Activated T-cell treated with anti-CD3 and anti-CD28 coated beads, Interleukin-2, amount 50 U/mL, for 72 hours (primary cell): Measurements from ENCODE around the gene RBM38. TPM values are rescaled to one million over a fixed set of nuclear protein-coding genes. Genes with fewer than 3 reads are reported as not detected.
A peak's percentile ranks its signal among the peaks of the same experiment; 100 is the strongest.

Experiments used
- ATAC-seq, 2 donors: fragments of 150-1000 bp; cut with Tn5 transposase; replicated peaks in 1 of 2; 2 replicates each; pipeline ENCODE4 v1.10.0; 2021; ENCODE audit warnings: moderate library complexity in 2 of 2, mild to moderate bottlenecking in 1 of 2
- DNase-seq, 2 donors: peaks; one replicate each; pipeline ENCODE4 v3.0.0; 2021 to 2022; ENCODE audit warnings: mixed read lengths in 1 of 2
- H3K27ac Mint-ChIP-seq: one replicate; pipeline ENCODE4 v1.8.0; 2022; ENCODE audit warnings: mild to moderate bottlenecking, moderate library complexity, mixed read lengths
- H3K27me3 Mint-ChIP-seq: one replicate; pipeline ENCODE4 v1.8.0; 2022; ENCODE audit warnings: low read depth, mixed read lengths
- H3K36me3 Mint-ChIP-seq, 2 donors: one replicate each; pipeline ENCODE4 v1.8.0; 2022; ENCODE audit warnings: mixed read lengths in 2 of 2, mild to moderate bottlenecking in 1 of 2; ENCODE audit not compliant: insufficient read depth in 2 of 2
- H3K4me1 Mint-ChIP-seq: one replicate; pipeline ENCODE4 v1.8.0; 2022; ENCODE audit warnings: low read depth, mixed read lengths
- H3K4me3 Mint-ChIP-seq, 2 donors: one replicate each; pipeline ENCODE4 v1.8.0; 2022; ENCODE audit warnings: mild to moderate bottlenecking in 2 of 2, mixed read lengths in 2 of 2, moderate library complexity in 2 of 2
- H3K9me3 Mint-ChIP-seq, 2 donors: one replicate each; pipeline ENCODE4 v1.8.0; 2022; ENCODE audit warnings: mixed read lengths in 2 of 2
- total RNA-seq, 2 donors: library from RNA; stranded (reverse); gene quantifications; one replicate each; pipeline ENCODE4 v1.2.3, GENCODE V29; 2022

Gene RBM38
- total RNA-seq, 2 donors from 2014 or later, result 61.4 to 79.8 TPM

DNA sequence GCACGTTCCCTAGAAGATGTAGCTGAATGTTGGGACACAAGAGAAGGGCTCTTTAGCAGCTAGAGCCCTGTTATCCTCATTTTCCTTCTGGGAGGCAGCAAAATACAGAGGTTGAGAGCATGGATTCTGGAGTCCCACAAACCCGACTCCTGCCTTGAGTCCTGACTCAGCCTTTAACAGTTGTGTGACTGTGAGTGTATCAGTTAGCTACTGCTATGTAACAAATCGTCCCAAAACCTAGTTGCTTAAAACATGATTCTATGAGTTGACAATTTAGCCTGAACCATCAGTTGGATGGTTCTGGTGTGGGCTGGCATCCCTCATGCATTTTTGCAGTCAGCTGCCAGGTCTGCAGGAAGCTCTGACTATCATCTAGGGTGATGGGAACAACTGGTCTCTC lies 54.6 kb downstream of the RBM38 start:
- H3K4me3 Mint-ChIP-seq, result no peak overlapping the region
- H3K4me1 Mint-ChIP-seq, result peaks cover 12% of the 10 kb centered on the region
- no peak for ATAC-seq
- no peaks in the 10 kb centered on the region for H3K27me3 Mint-ChIP-seq
- H3K36me3 Mint-ChIP-seq, result no peaks in the 10 kb centered on the region
- no peak for DNase-seq
- no peaks in the 10 kb centered on the region for H3K9me3 Mint-ChIP-seq
- H3K27ac Mint-ChIP-seq, result no peak overlapping the region

DNA sequence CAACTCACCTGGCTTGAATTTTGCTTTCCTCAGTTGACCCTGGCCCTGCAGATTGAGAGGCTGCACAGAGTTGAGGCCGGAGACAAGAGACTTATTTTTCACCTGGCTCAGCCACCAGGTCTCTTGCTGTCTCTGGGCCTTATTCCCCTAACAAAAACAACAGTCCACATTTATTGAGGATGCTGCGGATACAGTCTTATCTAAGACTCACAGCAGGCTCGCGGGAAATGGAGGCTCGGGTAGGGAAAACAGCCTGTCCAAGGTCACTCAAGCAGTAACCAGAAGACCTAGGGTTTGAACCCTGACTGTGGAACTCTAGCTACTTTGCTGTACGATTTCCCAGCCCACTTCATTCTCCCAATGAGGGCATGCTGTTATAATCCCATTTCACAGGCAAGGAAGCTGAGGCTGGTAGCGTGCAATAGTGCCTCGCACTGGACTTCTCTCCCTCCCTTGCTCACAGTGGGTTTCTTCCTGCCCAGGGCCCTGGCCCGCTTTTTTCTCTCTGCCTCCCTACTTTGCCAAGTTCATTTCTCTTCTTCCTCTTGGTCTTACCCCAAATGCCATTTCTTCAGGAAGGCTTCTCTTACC lies 57.7 kb downstream of the RBM38 start:
- Mint-ChIP-seq H3K27me3 (no peaks in the 10 kb centered on the region), H3K27ac (no peak overlapping the region), H3K4me1 (peaks cover 25% of the 10 kb centered on the region), H3K9me3 (no peaks in the 10 kb centered on the region), H3K36me3 (peaks cover 0 to 4% of the 10 kb centered on the region in 2 donors), H3K4me3 (no peak overlapping the region)
- no peak for ATAC-seq
- DNase-seq, result no peak

DNA sequence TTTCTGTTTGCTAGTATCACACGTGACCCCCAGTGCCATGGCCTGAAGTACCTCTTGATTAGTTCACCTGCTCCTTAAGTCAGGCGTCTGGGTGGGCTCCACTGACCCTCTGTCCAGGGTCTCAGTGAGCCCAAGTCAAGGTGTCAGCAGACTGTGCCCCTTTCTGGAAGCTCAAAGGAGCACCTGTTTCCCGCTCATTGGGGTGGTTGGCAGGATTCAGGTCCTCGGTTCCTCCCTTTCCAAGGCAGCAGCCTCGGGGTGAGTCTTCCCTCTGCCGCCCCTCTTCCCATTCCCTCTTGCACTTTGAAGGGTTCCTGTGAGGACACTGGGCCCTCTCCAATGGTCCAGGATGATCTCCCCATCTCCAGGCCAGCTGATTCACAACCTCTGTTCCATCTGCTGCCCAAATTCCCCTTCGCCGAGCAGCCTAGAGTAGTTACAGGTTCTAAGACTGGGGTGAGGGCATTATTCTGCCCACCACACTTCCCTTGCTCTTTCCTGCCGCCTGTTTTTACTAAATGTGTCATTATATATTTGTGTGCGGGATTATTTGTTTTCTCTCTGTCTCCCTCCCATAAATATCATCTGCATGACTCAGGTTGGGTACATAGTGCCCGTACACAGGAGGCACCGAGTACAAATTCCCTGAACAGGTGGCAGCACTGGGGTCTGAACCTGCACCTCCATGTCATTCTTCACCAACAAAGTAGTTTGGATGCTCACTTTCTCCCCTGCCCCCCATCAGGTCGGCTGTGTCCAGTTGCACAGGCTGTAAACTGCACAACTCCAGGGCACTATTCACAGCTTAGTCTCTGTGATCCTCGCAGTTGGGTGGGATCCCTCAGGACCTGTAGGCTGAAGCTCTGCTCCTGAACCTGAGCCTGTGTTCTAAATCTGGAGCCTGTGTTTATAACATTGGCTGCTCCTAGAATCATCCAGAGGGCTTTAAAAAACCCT lies 58.5 kb downstream of the RBM38 start:
- peaks cover 25% of the 10 kb centered on the region for H3K4me1 Mint-ChIP-seq
- no peaks in the 10 kb centered on the region for H3K9me3 Mint-ChIP-seq

DNA sequence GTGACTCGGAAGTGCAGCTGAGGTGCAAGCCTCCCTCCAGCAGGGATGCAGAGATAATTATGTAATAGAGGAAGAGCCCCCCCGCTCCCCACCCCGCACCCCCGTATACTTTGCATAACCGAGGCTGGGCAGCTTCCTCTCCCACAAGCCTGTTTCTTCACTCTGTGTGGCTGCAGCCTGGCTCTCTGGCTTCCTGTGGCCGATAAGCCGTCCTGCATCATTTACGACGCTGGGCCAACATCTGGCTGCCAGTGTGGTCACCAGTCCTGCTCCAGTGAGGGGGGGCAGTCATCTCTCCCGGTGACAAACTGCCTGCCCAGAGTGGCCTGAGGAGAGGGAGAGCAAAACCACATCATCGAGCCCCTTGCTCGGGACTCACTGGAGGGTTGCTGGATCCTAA lies 59.2 kb downstream of the RBM38 start:
- ATAC-seq (no peak), DNase-seq (no peak)
- Mint-ChIP-seq H3K27ac (no peak overlapping the region), H3K4me1 (peaks cover 25% of the 10 kb centered on the region), H3K9me3 (no peaks in the 10 kb centered on the region), H3K27me3 (no peaks in the 10 kb centered on the region), H3K36me3 (peaks cover 0 to 4% of the 10 kb centered on the region in 2 donors), H3K4me3 (peak overlapping the region in 1 of 2 donors; percentile 23)

More for the DNA sequence above, 58.5 kb downstream of the RBM38 start:
- H3K27me3 Mint-ChIP-seq, result no peaks in the 10 kb centered on the region
- no peak for ATAC-seq
- no peak overlapping the region for H3K4me3 Mint-ChIP-seq
- no peak overlapping the region for H3K27ac Mint-ChIP-seq
- no peak for DNase-seq
- peaks cover 0 to 4% of the 10 kb centered on the region in 2 donors for H3K36me3 Mint-ChIP-seq

DNA sequence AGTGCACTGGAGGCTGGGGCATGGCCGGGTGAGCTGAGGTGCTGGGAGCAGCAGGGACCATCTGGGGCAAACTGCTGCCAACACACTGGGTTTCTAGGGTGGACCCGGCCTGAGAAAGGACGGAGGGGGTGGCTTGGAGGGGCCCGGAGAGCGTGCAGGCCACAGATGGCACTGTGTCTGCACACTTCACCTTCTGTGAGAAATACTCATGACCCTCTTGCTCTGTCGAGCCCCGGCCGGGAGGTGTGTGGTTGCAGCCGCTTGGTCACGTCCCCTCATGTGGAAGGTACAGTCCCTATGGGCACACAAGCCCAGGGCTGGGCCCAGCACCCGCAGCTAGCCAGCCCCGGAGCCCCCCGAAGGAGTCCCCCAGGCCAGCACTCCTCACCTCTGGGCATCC lies 59.7 kb downstream of the RBM38 start:
- no peak overlapping the region for H3K27ac Mint-ChIP-seq
- H3K4me1 Mint-ChIP-seq, result peaks cover 25% of the 10 kb centered on the region
- no peak overlapping the region for H3K4me3 Mint-ChIP-seq
- no peak for ATAC-seq
- H3K36me3 Mint-ChIP-seq, result peaks cover 0 to 4% of the 10 kb centered on the region in 2 donors
- no peak for DNase-seq
- H3K9me3 Mint-ChIP-seq, result no peaks in the 10 kb centered on the region
- no peaks in the 10 kb centered on the region for H3K27me3 Mint-ChIP-seq

DNA sequence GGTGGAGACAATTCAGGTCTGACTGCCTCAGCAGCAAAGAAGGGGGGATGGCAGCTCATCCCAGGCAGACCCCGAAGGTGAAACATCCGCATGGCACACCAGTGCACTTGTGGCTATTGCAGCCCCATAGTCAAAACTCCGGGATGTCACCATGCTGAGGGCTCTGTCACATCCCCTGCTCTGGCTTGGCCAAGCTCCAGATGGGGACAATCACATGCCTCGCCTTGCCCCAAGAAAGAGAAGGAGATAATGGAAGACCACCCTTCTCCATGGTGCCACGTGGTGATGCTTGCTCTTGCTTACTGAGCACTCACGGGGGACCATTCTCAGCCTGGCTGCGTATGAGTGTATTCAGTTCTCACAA lies 60.2 kb downstream of the RBM38 start:
- no peak overlapping the region for H3K27ac Mint-ChIP-seq
- DNase-seq, result no peak
- peak in 1 of 2 donors; percentile 9 for ATAC-seq
- H3K4me1 Mint-ChIP-seq, result peaks cover 25% of the 10 kb centered on the region
- no peak overlapping the region for H3K4me3 Mint-ChIP-seq
- H3K36me3 Mint-ChIP-seq, result peaks cover 0 to 4% of the 10 kb centered on the region in 2 donors
- no peaks in the 10 kb centered on the region for H3K27me3 Mint-ChIP-seq
- H3K9me3 Mint-ChIP-seq, result no peaks in the 10 kb centered on the region

DNA sequence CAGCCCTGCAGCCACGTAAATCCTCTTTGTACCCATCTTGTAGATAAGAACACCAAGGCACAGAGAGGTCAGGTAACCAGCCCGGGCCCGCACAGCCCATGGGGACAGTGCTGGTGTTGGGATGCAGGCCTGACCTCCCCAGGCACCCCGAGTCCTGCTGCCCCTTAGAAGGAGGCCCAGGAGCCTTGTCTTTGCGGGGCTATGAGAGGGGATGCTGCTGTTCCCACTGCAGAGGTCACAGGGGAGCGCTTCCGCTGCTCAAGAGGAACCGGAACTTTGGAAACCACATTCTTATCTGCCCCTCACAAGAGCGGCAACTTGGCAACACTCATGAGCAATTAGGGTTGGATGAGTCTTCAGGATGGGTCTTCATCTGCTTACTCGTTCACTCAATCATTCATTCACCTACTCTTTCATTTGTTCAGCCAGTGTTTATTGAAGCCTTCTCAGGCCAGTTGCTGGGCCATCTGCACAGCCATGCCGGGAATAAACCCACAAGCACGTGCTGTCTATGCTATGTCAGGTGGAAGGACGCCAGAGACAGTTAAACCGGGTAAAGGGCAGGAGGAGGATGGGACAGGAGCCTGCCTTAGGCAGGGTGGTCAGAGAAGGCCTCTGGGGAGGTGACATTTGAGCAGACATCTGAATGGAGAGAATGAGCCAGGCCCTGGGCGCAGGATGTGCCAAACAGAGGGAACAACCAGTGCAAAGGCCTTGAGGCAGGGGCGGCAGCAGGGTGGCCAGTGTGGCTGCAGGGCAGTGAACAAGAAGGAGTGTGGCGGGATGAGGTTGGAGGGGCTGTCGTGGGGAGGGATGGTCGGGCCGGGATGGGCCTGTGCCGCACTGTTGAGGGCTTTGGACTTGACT lies 60.8 kb downstream of the RBM38 start:
- Mint-ChIP-seq H3K27ac (no peak overlapping the region), H3K9me3 (no peaks in the 10 kb centered on the region), H3K36me3 (peaks cover 0 to 4% of the 10 kb centered on the region in 2 donors), H3K4me1 (peaks cover 25% of the 10 kb centered on the region), H3K4me3 (no peak overlapping the region), H3K27me3 (no peaks in the 10 kb centered on the region)
- peak; percentile 46 to 69 for ATAC-seq
- no peak for DNase-seq

DNA sequence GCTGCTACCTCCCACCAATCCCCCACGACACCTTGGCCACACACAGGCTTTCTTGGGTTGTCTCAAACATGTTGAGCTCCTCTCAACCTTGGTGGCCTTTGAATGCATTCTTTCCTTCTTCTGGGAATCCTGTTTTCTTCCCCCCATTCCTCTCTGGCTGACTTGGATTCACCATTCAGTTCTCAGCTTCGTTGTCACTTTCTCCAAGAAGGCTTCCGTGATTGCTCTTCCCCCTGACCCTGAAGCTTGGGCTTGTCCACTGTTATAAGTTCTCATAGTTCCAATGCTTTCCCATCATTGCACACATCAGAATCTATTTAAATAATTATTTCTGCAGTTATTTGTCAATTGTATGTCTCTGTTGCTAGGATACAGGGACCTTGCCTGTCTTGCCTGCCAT lies 64.2 kb downstream of the RBM38 start:
- no peaks in the 10 kb centered on the region for H3K27me3 Mint-ChIP-seq
- H3K4me3 Mint-ChIP-seq, result no peak overlapping the region
- no peak for DNase-seq
- ATAC-seq, result no peak
- no peaks in the 10 kb centered on the region for H3K9me3 Mint-ChIP-seq
- H3K36me3 Mint-ChIP-seq, result peaks cover 0 to 4% of the 10 kb centered on the region in 2 donors
- H3K4me1 Mint-ChIP-seq, result peaks cover 17% of the 10 kb centered on the region
- H3K27ac Mint-ChIP-seq, result no peak overlapping the region

DNA sequence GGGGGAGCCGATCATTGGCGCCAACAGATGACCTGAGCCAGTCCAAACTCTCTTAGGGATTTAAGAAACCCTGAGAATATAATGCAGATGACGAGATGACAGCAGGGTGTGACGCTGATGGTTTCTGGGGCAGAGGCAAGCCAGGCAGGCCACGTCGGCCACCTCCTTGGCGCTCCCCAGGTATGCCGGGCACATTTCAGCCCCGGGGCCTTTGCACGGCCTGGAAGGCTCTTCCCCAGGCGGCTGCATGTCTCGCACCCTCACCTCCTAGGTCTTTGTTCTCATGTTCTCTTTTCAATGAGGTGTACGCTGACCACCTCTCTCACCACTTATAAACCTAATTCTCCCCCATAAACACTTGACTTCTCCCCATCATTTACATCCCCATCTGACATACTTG lies 64.9 kb downstream of the RBM38 start:
- Mint-ChIP-seq H3K36me3 (peaks cover 0 to 4% of the 10 kb centered on the region in 2 donors), H3K27me3 (no peaks in the 10 kb centered on the region), H3K4me1 (peaks cover 11% of the 10 kb centered on the region), H3K9me3 (no peaks in the 10 kb centered on the region), H3K4me3 (no peak overlapping the region), H3K27ac (no peak overlapping the region)
- DNase-seq (no peak), ATAC-seq (no peak)

DNA sequence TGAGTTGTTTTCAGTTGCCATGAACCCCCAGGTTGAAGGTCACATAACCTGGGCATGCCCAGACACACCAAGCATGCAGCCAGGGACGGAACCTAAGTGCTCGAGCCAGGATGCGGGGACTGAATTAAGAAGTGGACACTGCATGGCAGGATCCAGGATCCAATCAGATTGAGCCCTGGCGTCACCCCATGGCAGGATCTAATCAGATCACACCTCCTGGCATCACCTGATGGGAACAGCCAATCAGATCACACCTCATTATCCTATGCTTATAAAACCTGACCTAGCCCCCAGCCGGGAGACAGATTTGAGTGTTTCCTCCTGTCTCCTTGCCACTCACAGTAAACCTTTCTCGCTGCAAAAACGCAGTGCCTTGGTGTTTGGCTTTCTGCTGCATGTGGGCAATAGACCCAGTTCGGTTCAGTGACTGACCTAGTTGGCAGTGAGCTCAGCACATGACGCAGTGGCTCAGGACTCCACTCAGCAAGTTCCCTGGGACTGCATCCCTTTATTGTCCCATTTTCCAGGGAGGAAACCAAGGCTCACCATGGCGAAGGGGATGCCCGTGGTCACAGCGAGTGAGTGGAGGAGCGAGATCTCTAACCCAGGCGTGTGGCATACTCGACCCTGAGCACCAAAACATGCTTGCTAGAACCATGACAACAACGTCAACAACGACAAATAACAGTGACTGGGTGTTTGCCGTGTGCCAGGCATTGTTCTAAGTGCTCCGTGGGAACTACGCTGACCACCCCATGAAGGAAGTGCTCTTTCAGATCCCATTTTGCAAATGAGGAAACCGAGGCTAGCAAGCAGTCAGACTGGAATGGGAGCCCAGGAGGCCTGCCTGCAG lies 66.3 kb downstream of the RBM38 start:
- no peaks in the 10 kb centered on the region for H3K9me3 Mint-ChIP-seq
- no peaks in the 10 kb centered on the region for H3K27me3 Mint-ChIP-seq
- H3K4me3 Mint-ChIP-seq, result no peak overlapping the region
- H3K4me1 Mint-ChIP-seq, result peaks cover 2% of the 10 kb centered on the region
- H3K36me3 Mint-ChIP-seq, result no peaks in the 10 kb centered on the region
- no peak overlapping the region for H3K27ac Mint-ChIP-seq
- ATAC-seq, result no peak
- DNase-seq, result no peak

DNA sequence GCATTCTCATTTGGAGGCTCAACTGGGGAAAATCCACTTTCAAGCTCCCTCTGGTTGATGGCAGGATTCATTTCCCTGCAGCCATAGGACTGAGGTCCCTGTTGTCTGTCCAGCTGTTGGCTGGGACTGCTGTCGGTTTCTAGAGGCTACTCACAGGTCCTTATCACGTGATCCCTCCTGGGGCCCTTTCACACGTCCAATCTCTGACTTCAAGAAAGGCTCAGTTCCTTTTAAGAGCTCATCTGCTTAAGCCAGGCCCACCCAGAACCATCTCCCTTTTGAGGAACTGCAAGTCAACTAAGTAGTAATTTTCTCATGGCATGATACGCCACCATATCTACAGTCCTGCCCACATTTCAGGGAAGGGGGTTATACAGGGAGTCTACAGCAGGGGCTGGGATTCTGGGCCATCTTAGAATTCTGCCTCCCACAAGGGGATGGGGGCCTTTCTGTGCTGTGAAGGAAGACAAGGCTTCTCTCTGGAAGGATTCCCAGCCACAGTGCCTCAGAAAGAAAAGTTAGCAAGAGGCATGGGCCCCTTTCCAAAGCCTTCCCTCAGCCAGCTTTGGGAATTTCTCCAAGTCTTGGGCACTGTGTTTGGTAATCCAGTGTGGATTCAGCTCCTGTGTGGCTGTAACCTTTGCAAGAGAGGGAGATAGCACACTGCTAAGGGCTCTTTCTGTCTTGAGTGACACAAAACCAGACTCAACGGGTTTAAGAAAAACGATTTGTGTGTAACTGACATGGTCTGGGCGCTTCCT lies 67.4 kb downstream of the RBM38 start:
- Mint-ChIP-seq H3K36me3 (no peaks in the 10 kb centered on the region), H3K4me3 (no peak overlapping the region), H3K9me3 (no peaks in the 10 kb centered on the region), H3K4me1 (no peaks in the 10 kb centered on the region), H3K27me3 (no peaks in the 10 kb centered on the region), H3K27ac (no peak overlapping the region)
- DNase-seq (no peak), ATAC-seq (no peak)
